Stimulated activated CD4-positive, alpha-beta T cell treated with anti-CD3 and anti-CD28 coated beads, Interleukin-4, amount 100 ng/mL, for 4 hours (primary cell): ENCODE measurements around the gene TMEM222.
A peak's percentile ranks its signal among the peaks of the same experiment; 100 is the strongest.

Experiments used
- DNase-seq, 2 experiments: peaks; one replicate each; pipeline ENCODE4 v3.0.0-alpha.2; 2020

TMEM222 gene

DNA sequence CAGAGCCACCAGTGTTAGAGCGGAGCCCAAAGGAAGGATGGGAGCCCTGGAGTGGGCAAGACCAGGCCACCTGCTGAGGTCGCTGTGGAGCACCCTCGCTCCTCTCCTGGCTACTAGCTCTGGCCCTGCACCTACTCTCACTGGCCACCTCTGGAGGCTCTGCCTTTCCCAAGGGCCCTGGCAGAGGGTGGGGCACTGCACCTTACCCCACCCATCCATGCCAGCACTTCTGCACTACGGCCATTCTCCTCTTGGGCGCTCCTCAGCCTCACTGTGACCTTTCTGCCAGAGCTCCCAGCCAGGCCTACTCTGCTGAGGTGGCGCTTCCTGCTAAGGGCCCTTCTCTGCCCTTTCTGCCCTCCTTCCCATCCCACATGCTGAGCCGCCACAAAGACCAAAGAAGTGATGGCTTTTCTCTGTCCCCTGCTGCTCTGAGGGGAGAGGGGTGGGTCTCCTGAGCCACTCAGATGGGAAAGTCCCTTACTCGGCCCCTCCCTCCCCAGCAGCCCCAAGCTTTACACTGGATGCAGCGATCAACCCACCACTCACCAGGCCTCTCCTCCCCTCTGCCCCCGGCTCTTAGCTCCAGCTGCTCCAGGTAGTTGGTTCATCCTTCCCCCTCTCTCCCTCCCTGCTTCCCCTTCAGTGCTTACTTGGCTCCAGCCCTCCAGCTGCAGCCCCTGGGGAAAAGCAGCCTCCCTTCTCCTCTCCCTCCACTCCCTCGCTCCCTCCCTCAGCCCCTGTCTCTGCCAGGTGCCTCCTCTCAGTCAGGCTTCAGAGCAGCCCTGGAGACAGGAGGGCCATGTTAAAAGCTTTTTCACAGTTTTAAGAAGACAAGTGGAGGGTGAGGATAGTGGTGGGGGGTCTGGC is 14.8 kb upstream of the TMEM222 start:
- DNase-seq, result no peak

DNA sequence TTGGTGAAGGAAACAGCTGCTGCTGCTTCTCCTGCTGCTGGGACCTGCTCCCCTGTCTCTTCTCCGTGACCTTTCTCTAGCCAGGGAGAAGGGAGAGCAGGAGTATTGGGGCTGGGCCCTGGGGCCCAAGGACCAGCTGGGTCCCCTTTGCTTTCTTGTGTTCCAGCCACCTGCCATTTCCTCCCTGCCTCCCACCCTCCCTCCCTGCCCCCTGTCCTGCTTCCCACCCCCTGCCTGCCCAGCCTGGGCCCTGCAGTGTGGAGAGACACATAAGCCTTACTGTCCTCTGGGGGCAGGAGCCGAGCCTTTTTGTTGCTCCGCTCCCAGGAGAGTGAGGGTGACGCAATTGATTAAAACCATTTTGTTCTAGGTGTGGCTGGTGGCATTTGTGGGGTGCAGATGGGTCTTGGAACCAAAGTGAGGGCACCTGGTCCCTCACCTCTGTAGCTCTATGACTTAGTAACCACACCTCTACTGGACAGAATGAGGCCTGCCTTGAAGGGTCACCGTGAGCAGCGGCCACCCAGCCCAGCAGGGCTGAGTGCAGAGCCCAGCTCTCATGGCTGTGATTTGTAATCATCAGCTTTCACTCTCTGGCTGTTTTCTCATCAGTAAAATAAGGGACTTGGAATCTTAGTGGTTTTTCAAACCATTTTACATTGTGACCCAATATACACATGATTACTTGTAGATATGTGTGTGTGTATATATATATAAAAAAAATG is 13.9 kb upstream of the TMEM222 start:
- DNase-seq, result no peak

DNA sequence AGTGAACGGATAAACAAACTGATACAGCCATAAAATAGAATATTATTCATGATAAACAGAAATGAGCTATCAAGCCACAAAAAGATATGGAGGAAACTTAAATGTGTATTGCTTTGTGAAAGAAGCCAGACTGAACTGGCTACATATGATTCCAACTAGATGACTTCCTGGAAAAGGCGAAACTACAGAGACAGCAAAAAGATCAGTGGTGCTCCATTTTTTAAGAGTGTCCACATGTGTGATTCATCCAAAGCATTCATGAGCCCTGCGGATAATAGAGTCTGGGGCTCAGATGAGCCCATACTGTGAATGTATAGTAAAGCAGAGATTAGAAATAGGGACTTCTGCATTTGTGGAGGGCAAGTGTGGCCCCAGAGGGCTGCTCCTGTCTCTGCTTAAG is 7.8 kb upstream of the TMEM222 start:
- no peak for DNase-seq

DNA sequence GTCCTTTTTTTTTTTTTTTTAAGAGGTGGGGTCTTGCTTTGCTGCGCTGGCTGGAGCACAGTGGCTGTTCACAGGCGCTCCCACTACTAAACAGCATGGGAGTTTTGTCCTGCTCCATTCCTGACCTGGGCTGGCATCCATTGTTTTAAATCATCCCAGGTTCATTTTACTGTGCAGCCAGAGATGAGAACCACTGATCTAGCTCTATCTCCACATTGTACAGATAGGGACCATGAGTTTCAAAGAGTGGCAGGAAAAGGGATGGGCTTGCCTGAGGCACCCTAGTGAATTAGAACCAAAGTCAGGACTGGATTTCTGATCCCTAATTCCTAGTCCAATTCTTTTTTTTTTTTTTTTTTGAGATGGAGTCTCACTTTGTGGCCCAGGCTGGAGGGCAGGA is 7.2 kb upstream of the TMEM222 start:
- no peak for DNase-seq

DNA sequence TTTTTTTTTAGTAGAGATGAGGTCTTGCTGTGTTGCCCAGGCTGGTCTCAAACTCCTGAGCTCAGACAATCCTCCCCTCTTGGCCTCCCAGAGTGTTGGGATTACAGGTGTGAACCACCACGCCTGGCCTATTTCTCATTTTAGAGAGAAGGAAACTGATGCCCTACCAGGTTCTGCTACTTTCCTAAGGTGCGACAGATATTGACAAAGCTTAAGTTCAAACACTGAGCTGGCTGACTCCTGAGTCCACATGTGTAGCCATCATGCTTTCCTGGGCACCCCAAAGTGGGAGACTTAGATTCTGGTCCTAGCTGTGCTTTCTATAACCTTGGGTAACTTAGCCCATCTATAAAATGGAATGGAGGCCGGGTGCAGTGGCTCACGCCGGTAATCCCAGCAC is 5.1 kb upstream of the TMEM222 start:
- no peak for DNase-seq

DNA sequence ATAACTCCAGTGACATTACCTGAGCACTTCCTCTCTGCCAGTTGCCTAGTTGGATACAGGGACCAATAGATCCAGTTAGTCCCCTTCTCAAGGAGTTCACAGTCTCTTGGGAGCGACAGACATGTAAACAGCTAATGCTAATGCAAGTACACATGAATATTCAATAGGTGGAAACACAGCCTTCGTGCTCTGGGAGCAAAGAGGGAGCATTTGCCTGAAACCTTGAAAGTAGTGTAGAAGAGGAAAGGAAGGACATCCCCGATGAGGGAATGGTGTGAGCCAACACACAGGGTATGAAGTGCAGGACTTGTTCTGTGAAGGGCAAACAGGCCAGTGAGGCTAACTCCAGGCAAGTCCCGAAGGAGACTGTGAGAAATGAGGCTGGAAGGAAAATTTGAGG is 3.8 kb upstream of the TMEM222 start:
- no peak for DNase-seq

DNA sequence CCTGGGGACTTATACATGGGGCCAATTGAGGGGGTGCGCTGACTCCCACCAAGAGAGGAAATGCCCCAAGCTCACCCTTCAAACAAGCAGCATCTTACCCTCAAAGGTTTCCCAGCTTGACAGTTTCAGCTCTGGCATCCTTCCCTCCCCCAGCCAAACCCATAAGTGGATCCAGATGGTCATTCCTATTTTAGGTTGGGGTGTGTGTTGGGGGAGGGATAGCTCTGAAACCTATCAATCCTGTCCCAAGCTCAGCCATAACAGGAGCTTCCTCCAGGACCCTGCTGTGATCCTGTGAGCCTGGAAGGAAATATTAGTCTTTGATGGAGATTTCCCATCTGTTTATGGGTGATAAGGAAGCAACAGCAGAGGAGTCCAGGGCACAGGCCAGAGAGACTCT is 3.4 kb upstream of the TMEM222 start:
- DNase-seq, result no peak

DNA sequence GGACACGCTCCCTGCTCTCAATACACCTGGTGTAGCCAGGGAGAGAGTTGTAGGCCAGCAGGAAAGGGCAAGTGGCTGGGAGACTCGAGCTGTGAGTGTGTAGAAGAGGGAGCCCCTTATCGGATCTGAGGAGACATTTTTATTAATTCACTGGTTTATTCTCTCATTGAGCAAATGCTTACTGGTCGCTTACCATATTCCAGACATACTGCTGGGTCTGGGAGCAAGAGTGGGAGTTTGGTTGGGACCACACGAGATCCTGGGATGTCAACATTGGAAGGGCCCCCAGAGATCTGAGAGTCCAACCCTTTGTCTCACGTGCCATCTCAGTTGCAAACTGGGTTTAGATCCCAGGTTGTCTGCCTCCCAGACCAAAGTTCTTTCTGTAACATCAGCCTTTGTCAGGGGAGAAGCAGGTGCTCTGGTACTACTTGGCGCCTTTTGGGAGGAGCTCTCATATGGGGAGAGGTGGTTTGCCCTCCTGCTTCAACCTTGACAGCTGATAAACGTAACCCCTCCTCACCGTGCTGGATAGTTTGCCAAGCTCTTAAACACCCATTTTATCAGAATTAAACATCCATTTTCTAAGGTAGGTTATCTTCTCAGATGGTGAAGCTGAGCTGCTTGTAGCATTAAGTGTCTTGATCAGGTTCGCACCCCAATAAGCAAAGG is 742 bp downstream of the TMEM222 start:
- no peak for DNase-seq

DNA sequence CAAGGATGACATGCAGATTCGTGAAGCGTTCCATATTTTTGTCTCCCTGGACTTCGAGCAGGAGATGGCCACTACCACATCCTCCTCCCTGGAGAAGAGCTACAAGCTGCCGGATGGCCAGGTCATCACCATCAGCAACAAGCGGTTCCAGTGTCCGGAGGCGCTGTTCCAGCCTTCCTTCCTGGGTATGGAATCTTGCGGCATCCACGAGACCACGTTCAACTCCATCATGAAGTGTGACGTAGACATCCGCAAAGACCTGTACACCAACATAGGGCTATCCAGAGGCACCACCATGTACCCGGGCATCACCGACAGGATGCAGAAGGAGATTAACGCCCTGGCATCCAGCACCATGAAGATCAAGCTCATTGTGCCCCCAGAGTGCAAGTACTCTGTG is 3.3 kb downstream of the TMEM222 start:
- no peak for DNase-seq

DNA sequence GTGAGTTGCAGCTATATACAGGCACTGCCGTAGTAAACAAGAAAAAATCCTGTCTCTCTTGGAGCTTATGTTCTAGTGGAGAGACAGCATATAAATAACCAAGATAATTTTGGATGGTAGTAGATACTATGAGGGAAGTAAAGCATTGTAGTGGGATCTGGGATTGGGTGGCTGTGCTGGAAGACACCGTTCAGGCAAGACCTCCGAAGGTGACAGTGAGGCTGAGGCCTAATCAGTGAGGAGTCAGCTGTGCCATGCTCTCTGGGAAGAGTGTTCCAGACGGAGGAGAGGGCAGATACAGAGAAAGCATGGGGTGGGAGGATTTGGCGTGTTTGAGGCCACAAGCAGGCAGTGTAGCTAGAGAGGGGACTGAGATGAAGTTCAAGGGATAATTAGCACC is 6.0 kb downstream of the TMEM222 start:
- no peak for DNase-seq

DNA sequence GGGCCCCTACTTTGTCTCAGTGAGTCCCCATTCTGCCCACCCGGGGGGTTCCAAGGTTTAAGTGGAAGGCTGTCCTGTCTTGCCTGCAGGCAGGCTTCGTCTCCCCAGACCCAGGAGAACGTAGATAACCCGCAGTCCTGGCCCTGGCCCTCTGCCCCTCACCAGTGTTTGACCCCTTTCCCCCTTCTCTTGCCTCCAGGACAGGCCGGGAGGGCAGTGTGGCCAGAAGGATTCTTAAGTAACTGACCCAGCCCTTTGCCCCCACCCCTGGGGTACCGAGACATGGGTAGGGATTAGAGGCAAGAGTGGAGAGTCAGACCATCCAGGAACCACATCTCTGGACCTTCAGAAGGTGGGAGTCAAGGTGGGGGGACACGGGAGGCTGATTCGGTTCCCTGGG is 8.8 kb downstream of the TMEM222 start:
- DNase-seq, result no peak

DNA sequence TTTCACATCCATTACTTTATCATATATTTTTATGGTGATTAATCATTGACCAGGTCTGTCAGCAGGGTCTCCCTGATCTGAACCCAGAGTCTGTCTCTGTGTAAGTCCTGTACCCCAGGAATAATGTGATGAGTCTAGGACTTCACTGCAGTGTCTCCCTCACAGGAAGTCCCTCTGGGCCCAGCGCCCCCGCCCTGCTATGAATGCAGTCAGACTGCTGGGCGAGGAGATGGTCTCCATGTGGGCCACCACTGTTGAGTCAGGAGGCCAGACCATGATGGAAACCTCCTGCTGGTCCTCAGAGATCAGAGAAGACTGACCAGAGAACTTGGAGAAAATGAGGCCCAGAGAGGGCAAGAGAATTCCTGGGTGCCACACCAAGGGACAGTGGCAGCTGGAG is 9.5 kb downstream of the TMEM222 start:
- no peak for DNase-seq

DNA sequence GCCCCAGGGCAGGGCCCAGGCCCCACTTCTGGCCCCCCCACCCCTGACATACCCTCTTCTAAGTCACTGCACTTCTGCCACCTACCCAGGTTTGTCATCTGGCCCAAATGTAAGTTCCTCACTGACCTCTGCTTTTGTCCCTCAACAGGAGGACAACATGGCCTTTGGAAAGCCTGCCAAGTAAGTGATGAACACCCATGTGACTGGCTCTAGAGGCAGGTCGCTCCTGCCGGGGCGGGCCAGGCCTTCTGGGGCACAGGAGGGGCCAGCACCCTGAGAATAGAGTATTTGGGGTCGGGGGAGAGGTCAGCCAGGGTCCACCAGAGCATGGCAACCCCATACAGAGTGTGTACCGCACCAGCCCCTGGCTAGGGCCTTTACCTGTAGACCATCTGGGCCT is 10.0 kb downstream of the TMEM222 start:
- no peak for DNase-seq

DNA sequence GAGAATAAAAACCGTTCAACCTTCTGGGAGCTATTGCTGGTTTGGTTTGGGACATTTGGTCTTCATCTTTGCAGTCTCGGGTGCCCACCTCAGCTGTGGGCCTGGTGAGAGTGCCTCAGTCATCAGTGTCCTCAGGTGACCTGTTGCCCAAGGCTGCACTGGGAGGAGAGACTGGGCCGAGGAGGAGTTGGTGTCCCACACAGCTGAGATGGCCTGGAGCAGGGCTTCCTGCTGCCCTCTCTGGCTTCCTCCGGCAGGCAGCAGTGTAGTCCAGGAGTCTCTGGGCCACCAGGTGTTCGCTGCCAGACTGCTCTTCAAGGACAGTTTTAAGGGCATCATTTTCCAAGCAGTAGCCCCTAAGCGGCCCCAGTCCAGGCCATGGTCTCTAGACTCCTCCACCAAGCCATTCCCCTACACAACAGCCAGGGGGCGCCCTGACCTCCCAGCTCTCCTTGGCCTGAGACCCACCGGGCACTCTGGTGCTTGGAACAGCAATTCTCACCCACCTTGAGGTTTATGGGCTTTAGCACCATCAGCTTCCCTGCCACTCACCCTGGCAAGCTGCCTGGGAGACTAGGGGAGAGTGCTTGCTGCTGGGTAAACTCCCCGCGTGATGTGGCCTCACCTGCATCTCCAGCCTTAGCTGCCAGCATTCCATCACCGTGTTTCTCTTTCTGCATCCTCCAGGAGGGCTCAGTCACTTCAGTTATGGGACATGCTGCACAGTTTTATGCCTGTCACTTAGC is 10.7 kb downstream of the TMEM222 start:
- DNase-seq, result peak in 1 of 2 experiments; percentile 49

DNA sequence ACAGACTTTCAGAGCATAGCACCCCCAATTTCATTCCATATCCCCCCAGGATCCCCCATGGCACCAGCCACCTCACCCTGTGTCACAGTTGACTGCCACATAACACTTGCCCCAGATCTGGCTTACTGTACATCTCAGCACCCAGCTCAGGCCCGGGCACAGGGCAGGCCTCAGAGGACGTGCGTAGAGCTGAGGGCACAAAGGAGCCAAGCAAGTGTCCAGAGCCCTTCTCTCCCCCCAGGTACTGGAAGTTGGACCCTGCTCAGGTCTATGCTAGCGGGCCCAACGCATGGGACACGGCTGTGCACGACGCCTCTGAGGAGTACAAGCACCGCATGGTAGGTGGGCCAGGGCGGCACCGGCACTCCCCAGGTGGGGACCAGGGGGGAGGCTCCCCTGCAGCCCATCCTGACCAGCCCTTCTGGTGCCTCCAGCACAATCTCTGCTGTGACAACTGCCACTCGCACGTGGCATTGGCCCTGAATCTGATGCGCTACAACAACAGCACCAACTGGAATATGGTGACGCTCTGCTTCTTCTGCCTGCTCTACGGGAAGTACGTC is 11.8 kb downstream of the TMEM222 start:
- no peak for DNase-seq

DNA sequence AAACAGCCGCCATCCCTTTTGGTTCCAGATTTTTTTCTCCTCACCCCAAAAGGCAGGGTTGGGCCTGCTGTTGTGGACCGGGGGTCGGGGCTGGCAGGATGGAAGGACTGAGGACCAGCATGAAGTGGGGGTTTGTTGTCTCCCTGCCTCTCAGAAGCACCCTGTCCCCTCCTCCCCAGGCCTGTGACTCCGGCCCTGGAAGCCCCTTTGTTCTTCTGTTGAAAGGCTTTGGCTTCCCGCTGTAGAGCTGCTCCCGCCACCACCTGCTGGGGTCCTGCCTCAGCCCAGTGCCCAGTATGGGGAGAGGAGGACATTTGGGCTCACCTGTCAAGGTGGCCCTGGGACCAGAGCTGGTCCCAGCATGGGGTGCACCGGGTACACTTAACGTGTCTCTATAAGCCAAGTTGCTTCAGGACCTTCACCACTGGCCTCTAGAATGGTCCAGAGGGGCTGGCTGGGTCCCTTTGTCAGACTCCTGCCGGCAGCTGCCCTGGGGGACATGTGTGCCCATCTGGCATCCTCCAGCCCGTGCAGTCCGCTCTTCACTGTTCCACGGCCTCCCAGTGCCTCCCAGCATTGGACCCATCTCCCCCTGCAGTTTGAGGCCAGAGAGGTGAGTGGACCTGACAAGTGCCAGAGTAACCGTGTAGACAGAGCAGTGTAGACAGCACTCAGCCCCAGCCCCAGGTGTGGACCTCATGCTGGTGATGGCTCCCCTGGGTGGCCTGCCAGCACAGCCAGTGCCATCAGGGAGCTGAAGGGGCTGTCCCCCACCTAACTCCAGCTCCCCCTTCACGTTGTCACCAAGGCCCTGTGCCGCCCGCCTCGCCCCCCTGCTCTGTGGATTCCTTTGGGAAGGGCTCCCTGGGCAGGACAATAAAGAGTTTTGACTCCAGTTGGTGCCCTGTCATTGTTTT is 13.8 kb downstream of the TMEM222 start:
- no peak for DNase-seq

DNA sequence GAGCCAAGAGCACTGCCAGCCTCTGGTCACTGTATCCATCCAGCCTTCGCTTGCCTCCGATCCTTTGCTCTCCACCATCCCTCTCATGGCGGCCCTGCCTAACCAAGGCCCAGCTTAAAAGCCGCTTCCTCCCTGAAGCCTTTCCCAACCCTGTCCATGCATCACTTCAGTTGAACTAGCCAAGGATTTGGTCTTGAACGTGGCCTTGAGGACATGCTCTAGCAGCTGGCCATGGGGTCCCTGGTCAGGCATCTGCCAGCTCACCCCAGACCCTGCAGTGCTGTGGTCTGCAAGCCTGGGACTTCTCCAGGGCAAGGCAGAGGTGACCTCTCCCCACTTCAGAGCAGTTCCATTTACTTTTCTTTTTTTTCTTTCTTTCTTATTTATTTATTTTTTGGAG is 14.8 kb downstream of the TMEM222 start:
- DNase-seq, result no peak

DNA sequence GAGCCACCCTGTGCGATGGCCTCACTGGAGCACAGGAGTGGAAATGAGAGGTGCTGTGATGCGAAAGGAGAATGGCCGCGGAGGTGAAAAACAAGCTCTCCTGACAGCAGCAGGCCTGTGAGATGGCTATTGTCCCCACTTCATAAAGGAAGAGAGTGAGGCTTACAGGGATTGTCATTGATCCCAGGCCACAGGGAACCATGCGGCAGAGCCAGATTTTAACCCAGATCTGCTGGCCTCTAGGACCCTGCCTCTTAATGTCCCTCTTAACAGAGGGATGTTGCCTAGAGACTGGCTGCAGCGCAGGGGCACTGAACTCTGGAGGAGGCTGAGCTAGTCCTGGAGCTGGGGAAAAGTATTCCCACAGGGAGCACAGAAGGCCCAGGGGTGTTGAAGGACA is 16.8 kb downstream of the TMEM222 start:
- DNase-seq, result no peak

DNA sequence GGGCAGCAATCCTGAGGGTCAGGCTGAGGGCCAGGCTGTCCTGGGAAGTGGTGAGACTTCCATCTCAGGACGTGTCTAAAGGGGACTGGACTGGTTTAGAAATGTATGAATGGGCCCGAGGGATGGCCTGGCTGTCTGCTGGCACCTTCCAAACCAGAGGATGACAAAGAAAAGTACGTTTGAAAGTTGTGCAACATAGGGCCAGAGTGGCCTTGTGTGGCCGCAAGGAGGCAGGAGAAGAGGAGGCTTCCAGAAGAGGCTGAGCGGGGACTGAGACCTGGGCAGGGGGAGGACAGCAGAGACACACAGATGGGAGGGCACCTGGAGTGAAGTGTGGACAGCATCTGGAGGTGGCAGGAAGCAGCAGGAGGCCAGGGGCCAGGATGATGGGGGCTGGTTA is 17.2 kb downstream of the TMEM222 start:
- DNase-seq, result no peak

DNA sequence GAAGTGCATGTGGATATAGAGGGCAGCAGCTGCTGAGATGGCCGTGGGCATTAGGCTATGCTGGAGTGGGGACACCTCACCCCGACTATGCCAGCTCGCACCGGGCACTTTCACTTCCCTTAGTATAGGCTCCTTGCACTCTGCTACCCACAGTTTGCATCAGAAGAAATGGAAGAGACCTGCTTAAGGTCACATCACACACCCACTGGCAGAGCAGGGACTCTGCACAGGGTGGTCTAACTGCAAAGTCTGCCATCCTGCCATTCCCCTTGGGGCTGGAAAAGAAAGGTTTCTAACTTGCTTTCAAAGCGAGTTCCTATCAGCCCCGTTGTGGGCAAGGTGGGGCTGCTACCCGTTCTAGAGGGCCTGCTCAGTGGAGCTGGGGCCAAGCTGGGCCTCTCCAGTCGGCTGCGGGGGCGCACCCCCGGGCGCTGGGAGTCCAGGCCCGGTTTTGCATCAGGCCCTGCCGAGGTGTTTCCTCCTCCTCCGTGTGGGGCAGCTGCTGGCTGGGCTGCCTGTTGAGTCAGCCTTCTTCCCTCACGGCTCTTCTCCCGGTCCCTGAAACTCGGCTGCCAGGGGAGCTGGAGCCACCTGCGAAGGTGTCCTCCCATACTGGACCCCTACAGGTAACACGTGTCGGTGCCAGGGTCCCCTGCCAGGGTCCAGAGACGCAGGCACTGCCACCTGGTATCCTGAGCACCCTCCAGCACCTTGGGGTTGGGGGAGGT is 19.7 kb downstream of the TMEM222 start, which contains the start of gene SYTL1:
Gene SYTL1, plus strand, starts transcription at position 498 of the 728 bp plus-strand sequence. CDS start 3,313 bp downstream, outside the sequence.
- peak; percentile 48 to 49 for DNase-seq

DNA sequence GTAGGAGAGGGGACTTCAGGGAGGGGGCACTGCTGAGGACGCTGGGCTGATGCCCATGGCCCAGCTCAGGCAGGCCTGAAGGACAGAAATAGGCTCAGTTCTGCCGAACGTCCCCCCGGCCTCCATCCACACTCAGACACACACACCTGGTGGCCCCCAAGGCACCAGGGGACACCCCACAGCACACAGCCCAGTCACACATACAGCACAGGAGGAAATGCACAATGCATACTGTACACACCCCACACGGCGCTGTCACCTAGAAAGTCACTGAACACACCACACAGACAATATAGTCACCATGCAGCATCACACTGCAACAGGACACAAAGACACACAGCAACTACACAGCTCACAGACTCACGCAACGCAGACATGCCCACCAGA is 20.4 kb downstream of the TMEM222 start:
- DNase-seq, result peak; percentile 27 to 32
